HFFc6 (cell line): ENCODE measurements around the gene PACRG. TPM values are rescaled to one million over a fixed set of nuclear protein-coding genes. Genes with fewer than 3 reads are reported as not detected.

Experiments used
- DNase-seq: peaks from one replicate; pipeline ENCODE4 v3.0.0-alpha.2; 2018
- H3K27ac Mint-ChIP-seq: 2 replicates; pipeline ENCODE4 v1.8.0; 2020; ENCODE audit warnings: mild to moderate bottlenecking, mixed read lengths
- H3K27me3 Mint-ChIP-seq: 2 replicates; pipeline ENCODE4 v1.8.0; 2021; ENCODE audit warnings: mild to moderate bottlenecking, moderate library complexity, mixed read lengths; ENCODE audit not compliant: insufficient read depth
- H3K36me3 Mint-ChIP-seq: 2 replicates; pipeline ENCODE4 v1.8.0; 2021; ENCODE audit warnings: low read depth, mixed read lengths
- H3K4me1 Mint-ChIP-seq: 2 replicates; pipeline ENCODE4 v1.8.0; 2020; ENCODE audit warnings: low read depth, mixed read lengths
- H3K4me3 Mint-ChIP-seq: 2 replicates; pipeline ENCODE4 v1.8.0; 2020; ENCODE audit warnings: mild to moderate bottlenecking, moderate library complexity, mixed read lengths
- H3K9me3 Mint-ChIP-seq: 2 replicates; pipeline ENCODE4 v1.8.0; 2020; ENCODE audit warnings: mild to moderate bottlenecking, mixed read lengths
- CTCF ChIP-seq: fragments of 200-600 bp; sonication (generic); IDR thresholded peaks from 2 replicates; pipeline ENCODE4 v1.5.0; 2021; ENCODE audit warnings: antibody characterized with exemption, mild to moderate bottlenecking
- total RNA-seq, 6 experiments: library from RNA; stranded (reverse); fragmentation: NEBNext Ultra II Directional; extraction: Animal tissue kit (Norgen Biotek cat#: 25700); gene quantifications; 2 replicates in 1 of 6; 3 replicates in 5 of 6; pipeline ENCODE4 v1.2.3, GENCODE V29; 2021

The PACRG gene
- total RNA-seq, 6 experiments from 2014 or later = not detected

- Mint-ChIP-seq H3K27me3 (peaks cover 9% of the 10 kb centered on the region; the same call in 1 of the 2 replicates), H3K27ac (no peak overlapping the region), H3K9me3 (peaks cover 18% of the 10 kb centered on the region; the same call in 1 of the 2 replicates), H3K4me3 (no peak overlapping the region), H3K4me1 (no peaks in the 10 kb centered on the region), H3K36me3 (no peaks in the 10 kb centered on the region)
- TF ChIP-seq CTCF = no peak
- no peak for DNase-seq
Observed at GRCh38 chr6:163282672-163283071, 554.9 kb downstream of the PACRG start.

GRCh38 chr6:163284151-163284550, 556.4 kb downstream of the PACRG start:
- peaks cover 21% of the 10 kb centered on the region; the same call in 1 of the 2 replicates for H3K9me3 Mint-ChIP-seq
- H3K4me1 Mint-ChIP-seq = no peaks in the 10 kb centered on the region
- no peak for TF ChIP-seq CTCF
- peaks cover 9% of the 10 kb centered on the region; the same call in 1 of the 2 replicates for H3K27me3 Mint-ChIP-seq
- no peak overlapping the region for H3K27ac Mint-ChIP-seq
- H3K36me3 Mint-ChIP-seq = no peaks in the 10 kb centered on the region
- H3K4me3 Mint-ChIP-seq = no peak overlapping the region
- no peak for DNase-seq

- H3K27me3 Mint-ChIP-seq = peaks cover 9% of the 10 kb centered on the region; the same call in 1 of the 2 replicates
- no peak overlapping the region for H3K27ac Mint-ChIP-seq
- no peak for DNase-seq
- TF ChIP-seq CTCF = no peak
- no peaks in the 10 kb centered on the region for H3K36me3 Mint-ChIP-seq
- no peak overlapping the region for H3K4me3 Mint-ChIP-seq
- H3K4me1 Mint-ChIP-seq = no peaks in the 10 kb centered on the region
- H3K9me3 Mint-ChIP-seq = peaks cover 19% of the 10 kb centered on the region; the same call in 1 of the 2 replicates
Observed at GRCh38 chr6:163285691-163286090, 557.9 kb downstream of the PACRG start.

- H3K36me3 Mint-ChIP-seq = no peaks in the 10 kb centered on the region
- H3K4me3 Mint-ChIP-seq = no peak overlapping the region
- no peak for DNase-seq
- no peak overlapping the region for H3K27ac Mint-ChIP-seq
- H3K27me3 Mint-ChIP-seq = peaks cover 10% of the 10 kb centered on the region; the same call in 1 of the 2 replicates
- no peak for TF ChIP-seq CTCF
- no peaks in the 10 kb centered on the region; the same call in 1 of the 2 replicates for H3K4me1 Mint-ChIP-seq
- H3K9me3 Mint-ChIP-seq = peaks cover 13% of the 10 kb centered on the region; the same call in 1 of the 2 replicates
Observed at GRCh38 chr6:163287626-163288025, 559.9 kb downstream of the PACRG start.

- Mint-ChIP-seq H3K27me3 (peaks cover 10% of the 10 kb centered on the region; the same call in 1 of the 2 replicates), H3K4me3 (no peak overlapping the region), H3K36me3 (no peaks in the 10 kb centered on the region), H3K4me1 (no peaks in the 10 kb centered on the region; the same call in 1 of the 2 replicates), H3K27ac (no peak overlapping the region), H3K9me3 (peaks cover 13% of the 10 kb centered on the region; the same call in 1 of the 2 replicates)
- DNase-seq = no peak
- no peak for TF ChIP-seq CTCF
Observed at GRCh38 chr6:163288066-163288465, 560.3 kb downstream of the PACRG start.
